Naive thymus-derived CD4-positive, alpha-beta T cell (primary cell): Measurements from ENCODE around the gene SNAPC5. TPM values are rescaled to one million over a fixed set of nuclear protein-coding genes. Genes with fewer than 3 reads are reported as not detected.

Experiments
- ATAC-seq: fragments of 150-1000 bp; cut with Tn5 transposase; 2 replicates; pipeline ENCODE4 v1.10.0; 2021; ENCODE audit warnings: mild to moderate bottlenecking, moderate library complexity
- CTCF ChIA-PET: fragments of 350-600 bp; sonication (Branson Sonifier 250); formaldehyde crosslinking; loops from one replicate; lab custom pipeline; 2021; ENCODE audit warnings: antibody characterized with exemption; lab: Charles Lee
- POLR2A ChIA-PET: fragments of 350-600 bp; sonication (Branson Sonifier 250); formaldehyde crosslinking; loops from one replicate; lab custom pipeline; 2021; ENCODE audit warnings: antibody characterized with exemption, inconsistent platforms; lab: Charles Lee
- DNase-seq, 9 donors: peaks; one replicate each; pipeline versions ENCODE4 v3.0.0 to v3.0.0-alpha.2; 2020 to 2022; ENCODE audit warnings: mixed read lengths in 1 of 9
- H3K27ac ChIP-seq: one replicate; pipeline ENCODE4 v1.7.0; 2013; ENCODE audit warnings: mild to moderate bottlenecking, low read depth, low read length, moderate library complexity
- H3K27me3 ChIP-seq, 2 donors: one replicate each; pipeline ENCODE4 v1.7.0; 2013; ENCODE audit warnings: low read length in 2 of 2, mild to moderate bottlenecking in 2 of 2, moderate library complexity in 2 of 2; ENCODE audit not compliant: control insufficient read depth in 2 of 2, insufficient read depth in 2 of 2
- H3K36me3 ChIP-seq, 3 experiments: 1 replicate in 2 of 3; 2 replicates in 1 of 3; pipeline ENCODE4 v1.7.0; 2013; ENCODE audit warnings: low read length in 3 of 3, mild to moderate bottlenecking in 3 of 3, moderate library complexity in 1 of 3; ENCODE audit not compliant: insufficient read depth in 3 of 3, control insufficient read depth in 2 of 3
- H3K4me1 ChIP-seq, 2 donors: one replicate each; pipeline ENCODE4 v1.7.0; 2013; ENCODE audit warnings: low read length in 2 of 2, mild to moderate bottlenecking in 2 of 2, moderate library complexity in 1 of 2; ENCODE audit not compliant: control insufficient read depth in 2 of 2, insufficient read depth in 2 of 2
- H3K4me3 ChIP-seq: 2 replicates; pipeline ENCODE4 v1.7.0; 2013; ENCODE audit warnings: mild to moderate bottlenecking, low read length
- H3K9me3 ChIP-seq, 3 experiments: 1 replicate in 2 of 3; 2 replicates in 1 of 3; pipeline ENCODE4 v1.7.0; 2013; ENCODE audit warnings: low read length in 3 of 3; ENCODE audit not compliant: control insufficient read depth in 2 of 3
- H3K27ac Mint-ChIP-seq, 9 donors: one replicate each; pipeline ENCODE4 v1.8.0; 2020 to 2022; ENCODE audit warnings: mixed read lengths in 9 of 9, mild to moderate bottlenecking in 8 of 9, moderate library complexity in 5 of 9, inconsistent platforms in 2 of 9
- H3K27me3 Mint-ChIP-seq, 5 donors: one replicate each; pipeline ENCODE4 v1.8.0; 2021 to 2022; ENCODE audit warnings: mixed read lengths in 5 of 5, mild to moderate bottlenecking in 1 of 5
- H3K36me3 Mint-ChIP-seq, 5 donors: one replicate each; pipeline ENCODE4 v1.8.0; 2020 to 2022; ENCODE audit warnings: mixed read lengths in 5 of 5, mild to moderate bottlenecking in 3 of 5, inconsistent platforms in 1 of 5
- H3K4me1 Mint-ChIP-seq, 7 donors: one replicate each; pipeline ENCODE4 v1.8.0; 2020 to 2022; ENCODE audit warnings: mixed read lengths in 7 of 7, mild to moderate bottlenecking in 3 of 7, inconsistent platforms in 1 of 7
- H3K4me3 Mint-ChIP-seq, 10 donors: one replicate each; pipeline ENCODE4 v1.8.0; 2020 to 2022; ENCODE audit warnings: mild to moderate bottlenecking in 10 of 10, mixed read lengths in 10 of 10, moderate library complexity in 6 of 10, inconsistent platforms in 2 of 10
- H3K9me3 Mint-ChIP-seq, 11 donors: one replicate each; pipeline ENCODE4 v1.8.0; 2020 to 2022; ENCODE audit warnings: mixed read lengths in 11 of 11, mild to moderate bottlenecking in 4 of 11, inconsistent platforms in 1 of 11, moderate library complexity in 1 of 11
- intact Hi-C, 2 donors: fragments of 100-400 bp; cut with micrococcal nuclease; formaldehyde crosslinking; loops; one replicate each; pipeline ENCODE4 v1.15.1; 2023
- polyA plus RNA-seq, 2 donors: library from polyadenylated mRNA; unstranded; fragments of 300-500 nt; fragmentation: Illumina TruSeq; gene quantifications; one replicate each; pipeline ENCODE4 v1.2.3, GENCODE V29; 2021
- total RNA-seq, 6 experiments: library from RNA in 5 of 6; stranded (reverse) in 5 of 6; gene quantifications; 1 replicate in 5 of 6; 2 replicates in 1 of 6; pipeline ENCODE4 v1.2.3 and lab custom pipeline; 2021 to 2026

SNAPC5 gene
- total and polyA plus RNA-seq, 7 experiments from 2014 or later, result 20.4 to 77.6 (median 34.8) TPM

DNA sequence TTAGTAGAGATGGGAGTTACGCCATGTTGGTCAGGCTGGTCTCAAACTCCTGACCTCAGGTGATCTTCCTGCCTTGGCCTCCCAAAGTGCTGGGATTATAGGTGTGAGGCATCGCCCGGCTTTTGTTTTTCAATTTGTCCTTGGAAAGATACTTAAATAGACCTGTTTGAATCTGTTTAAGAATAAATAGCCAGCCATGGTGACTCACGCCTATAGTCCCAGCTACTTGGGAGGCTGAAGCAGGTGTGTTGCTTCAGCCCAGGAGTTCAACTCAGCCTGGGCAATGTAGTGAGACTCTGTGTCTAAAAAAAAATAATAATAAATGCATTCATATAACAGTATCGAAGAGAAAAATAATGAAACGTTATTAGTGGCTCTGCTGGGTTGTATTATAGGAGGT is 17.3 kb downstream of the SNAPC5 start:
- ATAC-seq, result no peak
- intact Hi-C loops, result no loop called here
- no peaks in the 10 kb centered on the region for H3K4me1 ChIP-seq
- no peak overlapping the region for H3K4me3 ChIP-seq
- Mint-ChIP-seq H3K27ac (peak overlapping the region in 6 of 9 donors; percentile 4 to 38 (median 14)), H3K9me3 (no peaks in the 10 kb centered on the region), H3K4me1 (peaks cover 7 to 26% (median 15%) of the 10 kb centered on the region in 7 donors), H3K36me3 (peaks cover 8 to 39% (median 31%) of the 10 kb centered on the region in 5 donors), H3K27me3 (no peaks in the 10 kb centered on the region), H3K4me3 (no peak overlapping the region)
- H3K27me3 ChIP-seq, result no peaks in the 10 kb centered on the region
- peaks cover 0 to 44% (median 0%) of the 10 kb centered on the region in 3 experiments for H3K36me3 ChIP-seq
- POLR2A ChIA-PET, result interaction anchor here (1.1 kb wide), 1 partner anchor 12 kb away, joined by 4 read pairs; no protein-coding TSS in a partner anchor
- H3K27ac ChIP-seq, result no peak overlapping the region
- DNase-seq, result no peak
- CTCF ChIA-PET, result no interaction called here
- H3K9me3 ChIP-seq, result no peaks in the 10 kb centered on the region

DNA sequence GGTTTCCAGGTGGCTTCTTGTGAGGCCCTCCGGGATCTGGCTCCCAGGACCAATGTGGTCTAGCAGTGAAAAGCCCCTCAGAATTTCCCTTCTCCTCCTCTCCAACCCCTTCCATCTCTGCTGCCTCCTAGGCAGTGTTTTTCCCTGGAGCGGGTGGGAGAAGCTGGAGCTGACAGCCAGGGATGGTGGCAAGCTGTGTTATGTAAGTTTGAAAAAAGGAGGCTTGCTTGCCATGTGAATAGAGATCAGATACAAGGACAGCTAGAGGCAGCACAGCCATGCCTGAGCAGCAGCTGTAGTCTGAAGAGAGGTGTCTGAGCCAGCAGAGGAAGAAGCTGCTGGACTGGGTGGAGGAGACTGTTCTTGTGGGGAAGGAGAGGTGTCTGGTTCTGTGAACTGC is 20.6 kb downstream of the SNAPC5 start:
- DNase-seq, result no peak
- Mint-ChIP-seq H3K9me3 (no peaks in the 10 kb centered on the region), H3K36me3 (peaks cover 0 to 21% (median 20%) of the 10 kb centered on the region in 5 donors), H3K4me3 (no peak overlapping the region), H3K27me3 (no peaks in the 10 kb centered on the region), H3K27ac (peak overlapping the region in 8 of 9 donors; percentile 25 to 91 (median 83)), H3K4me1 (peaks cover 13 to 42% (median 31%) of the 10 kb centered on the region in 7 donors)
- ATAC-seq, result no peak
- no peak overlapping the region for H3K4me3 ChIP-seq
- no peak overlapping the region for H3K27ac ChIP-seq
- peaks cover 7 to 9% of the 10 kb centered on the region in 2 donors for H3K4me1 ChIP-seq
- peaks cover 0 to 15% (median 0%) of the 10 kb centered on the region in 3 experiments for H3K36me3 ChIP-seq
- ChIA-PET CTCF (no interaction called here), POLR2A (no interaction called here)
- no peaks in the 10 kb centered on the region for H3K27me3 ChIP-seq
- intact Hi-C loops, result no loop called here
- H3K9me3 ChIP-seq, result no peaks in the 10 kb centered on the region

DNA sequence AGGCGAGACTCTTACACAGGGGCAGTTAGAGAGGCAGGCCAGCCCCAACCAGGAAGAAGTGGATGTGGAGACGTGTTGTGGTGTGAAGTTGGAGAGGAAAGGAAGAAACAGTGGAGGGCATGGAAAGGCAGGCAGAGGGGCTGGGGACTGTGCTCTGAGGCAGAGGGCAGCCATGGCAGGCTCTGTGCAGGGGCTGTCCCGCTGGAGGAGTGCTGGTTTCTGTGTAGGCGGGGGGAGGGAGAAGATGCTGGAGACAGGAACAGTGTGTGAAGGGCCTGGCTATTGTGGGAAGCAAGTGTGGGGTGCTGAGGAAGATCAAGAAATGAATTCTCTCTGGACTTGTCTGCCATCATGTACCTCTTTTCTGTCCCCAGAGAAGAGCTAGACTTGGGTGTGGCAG is 21.0 kb downstream of the SNAPC5 start:
- CTCF ChIA-PET, result no interaction called here
- no peak for ATAC-seq
- peaks cover 0 to 11% (median 0%) of the 10 kb centered on the region in 3 experiments for H3K36me3 ChIP-seq

DNA sequence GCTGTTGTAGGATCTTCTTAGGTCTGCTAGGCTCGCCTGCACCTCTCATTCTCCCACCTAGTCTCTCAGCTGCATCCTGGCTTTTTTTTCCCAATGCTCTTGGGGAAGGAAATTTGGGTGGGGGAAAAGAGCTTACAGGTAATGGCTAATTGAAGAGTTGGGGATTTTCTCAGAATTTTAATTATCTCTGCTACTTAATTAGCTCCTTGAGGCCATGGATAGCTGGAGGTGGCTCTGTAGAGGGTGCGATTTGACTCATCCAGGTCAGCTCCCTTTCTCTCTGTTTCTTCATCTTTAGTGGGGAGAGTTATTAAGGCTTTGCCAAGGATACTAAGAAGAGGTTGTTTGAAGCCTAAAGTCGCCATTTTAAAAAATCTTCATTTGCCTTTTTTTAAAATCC is 22.6 kb downstream of the SNAPC5 start:
- H3K4me3 Mint-ChIP-seq, result no peak overlapping the region
- Histone ChIP-seq H3K9me3 (no peaks in the 10 kb centered on the region), H3K4me3 (no peak overlapping the region), H3K27ac (no peak overlapping the region), H3K27me3 (no peaks in the 10 kb centered on the region), H3K4me1 (peaks cover 17 to 19% of the 10 kb centered on the region in 2 donors), H3K36me3 (no peaks in the 10 kb centered on the region)
- H3K36me3 Mint-ChIP-seq, result peaks cover 0 to 7% (median 5%) of the 10 kb centered on the region in 5 donors
- intact Hi-C loops, result loop anchor here in 1 of 2 donors (5.0 kb wide), 1 partner anchor 73 kb away; no protein-coding TSS in a partner anchor
- H3K9me3 Mint-ChIP-seq, result no peaks in the 10 kb centered on the region
- H3K4me1 Mint-ChIP-seq, result peaks cover 24 to 60% (median 49%) of the 10 kb centered on the region in 7 donors
- DNase-seq, result no peak
- peak overlapping the region in 8 of 9 donors; percentile 10 to 91 (median 80) for H3K27ac Mint-ChIP-seq
- no peaks in the 10 kb centered on the region for H3K27me3 Mint-ChIP-seq
- ChIA-PET CTCF (interaction anchor here (0.7 to 1.8 kb wide), 2 partner anchors 22 to 86 kb away, joined by 3 to 4 read pairs; partner anchors contain the start of gene SNAPC5), POLR2A (interaction anchor here (1.3 kb wide), 1 partner anchor 29 kb away, joined by 5 read pairs; no protein-coding TSS in a partner anchor)
- no peak for ATAC-seq

More for the DNA sequence above, 21.0 kb downstream of the SNAPC5 start:
- Histone ChIP-seq H3K4me1 (peaks cover 9 to 10% of the 10 kb centered on the region in 2 donors), H3K4me3 (no peak overlapping the region), H3K9me3 (no peaks in the 10 kb centered on the region), H3K27ac (no peak overlapping the region), H3K27me3 (no peaks in the 10 kb centered on the region)
- no peak overlapping the region for H3K4me3 Mint-ChIP-seq
- POLR2A ChIA-PET, result interaction anchor here (0.5 kb wide), 1 partner anchor 12 kb away, joined by 3 read pairs; no protein-coding TSS in a partner anchor
- intact Hi-C loops, result no loop called here
- peaks cover 0 to 16% (median 15%) of the 10 kb centered on the region in 5 donors for H3K36me3 Mint-ChIP-seq
- H3K27ac Mint-ChIP-seq, result peak overlapping the region; percentile 4 to 91 (median 74)
- H3K9me3 Mint-ChIP-seq, result no peaks in the 10 kb centered on the region
- no peak for DNase-seq
- peaks cover 14 to 47% (median 36%) of the 10 kb centered on the region in 7 donors for H3K4me1 Mint-ChIP-seq
- H3K27me3 Mint-ChIP-seq, result no peaks in the 10 kb centered on the region

DNA sequence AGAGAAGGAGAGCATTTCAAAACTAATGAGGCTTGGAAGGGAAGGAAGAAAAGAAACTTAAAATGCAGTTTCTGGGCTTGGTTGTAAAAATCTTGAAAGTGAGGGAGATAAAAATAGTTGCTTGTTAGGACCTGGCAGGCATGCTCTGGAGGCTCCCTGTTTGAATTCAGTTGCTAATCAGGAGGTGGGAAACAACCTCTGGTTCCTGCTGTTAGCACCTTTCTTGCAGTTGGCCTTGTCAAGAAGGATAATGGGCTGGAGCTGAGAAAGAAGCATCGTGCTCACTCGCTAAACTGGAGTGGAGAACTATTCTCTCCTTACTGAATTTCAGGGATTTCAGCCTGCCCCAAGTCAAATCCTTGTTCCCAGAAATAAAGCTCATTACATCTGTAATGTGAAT is 23.4 kb downstream of the SNAPC5 start:
- Mint-ChIP-seq H3K4me3 (no peak overlapping the region), H3K36me3 (peaks cover 0 to 6% (median 4%) of the 10 kb centered on the region in 5 donors), H3K27me3 (no peaks in the 10 kb centered on the region), H3K9me3 (no peaks in the 10 kb centered on the region), H3K27ac (peak overlapping the region; percentile 25 to 99 (median 74)), H3K4me1 (peaks cover 28 to 62% (median 52%) of the 10 kb centered on the region in 7 donors)
- no peak overlapping the region for H3K4me3 ChIP-seq
- H3K36me3 ChIP-seq, result no peaks in the 10 kb centered on the region
- no peaks in the 10 kb centered on the region for H3K27me3 ChIP-seq
- ATAC-seq (no peak), DNase-seq (no peak)
- intact Hi-C loops, result loop anchor here in 1 of 2 donors (5.0 kb wide), 1 partner anchor 72 kb away; no protein-coding TSS in a partner anchor
- peaks cover 20 to 21% of the 10 kb centered on the region in 2 donors for H3K4me1 ChIP-seq
- peak overlapping the region; percentile 45 for H3K27ac ChIP-seq
- ChIA-PET CTCF (no interaction called here), POLR2A (interaction anchor here (0.7 to 1.3 kb wide), 2 partner anchors 30 to 124 kb away, joined by 3 to 5 read pairs; no protein-coding TSS in a partner anchor)
- no peaks in the 10 kb centered on the region for H3K9me3 ChIP-seq

DNA sequence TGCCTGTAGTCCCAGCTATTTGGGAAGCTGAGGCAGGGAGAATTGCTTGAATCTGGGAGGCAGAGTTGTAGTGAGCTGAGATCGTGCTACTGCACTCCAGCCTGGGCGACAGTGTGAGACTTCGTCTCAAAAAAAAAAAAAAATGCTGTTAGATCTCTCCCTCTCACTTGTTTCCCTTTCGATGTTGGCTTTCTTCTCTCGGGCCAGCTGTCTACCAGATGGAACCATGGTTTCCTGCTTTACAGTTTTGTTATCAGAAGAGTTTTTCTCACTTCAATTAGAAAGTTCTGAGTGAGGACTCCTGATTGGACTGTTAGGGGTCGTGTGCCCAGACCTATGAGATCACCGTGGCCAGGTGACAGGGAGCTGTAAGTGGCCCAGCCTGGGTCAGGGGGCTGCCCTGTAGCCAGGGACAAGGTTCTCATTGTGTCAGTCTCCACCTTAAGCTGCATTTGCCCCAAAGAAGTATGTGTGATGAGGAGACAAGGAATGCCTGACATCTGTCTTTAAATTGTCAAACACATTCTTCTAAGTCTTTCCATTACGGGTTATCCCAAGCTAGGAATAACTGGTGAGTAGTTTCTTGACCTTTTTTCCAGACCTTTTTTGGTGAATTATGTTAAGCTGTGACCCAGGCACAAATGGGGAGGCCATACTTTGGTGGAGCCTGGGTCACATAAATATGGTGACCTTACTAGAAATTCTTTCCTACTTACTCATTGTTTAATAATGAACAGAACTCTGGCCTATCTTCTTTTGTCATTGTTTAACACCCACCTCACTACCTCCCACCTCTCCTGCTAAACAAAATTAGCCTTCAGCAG is 25.2 kb downstream of the SNAPC5 start:
- Mint-ChIP-seq H3K27ac (peak overlapping the region; percentile 86 to 99 (median 95)), H3K4me3 (peak overlapping the region; percentile 64 to 94 (median 82)), H3K9me3 (no peaks in the 10 kb centered on the region), H3K4me1 (peaks cover 26 to 62% (median 57%) of the 10 kb centered on the region in 7 donors), H3K27me3 (no peaks in the 10 kb centered on the region), H3K36me3 (peaks cover 0 to 8% (median 4%) of the 10 kb centered on the region in 5 donors)
- Histone ChIP-seq H3K27ac (peak overlapping the region; percentile 45), H3K27me3 (no peaks in the 10 kb centered on the region), H3K36me3 (no peaks in the 10 kb centered on the region), H3K4me3 (peak overlapping the region; percentile 22), H3K4me1 (peaks cover 20 to 21% of the 10 kb centered on the region in 2 donors), H3K9me3 (no peaks in the 10 kb centered on the region)
- ATAC-seq (peak; percentile 95), DNase-seq (peak; percentile 17 to 83 (median 79))
- intact Hi-C loops, result loop anchor here (1.0 to 5.0 kb wide), 4 partner anchors 24 to 86 kb away; partner anchors contain the start of genes MAP2K1 (in 2 of the 2) and SNAPC5 (in 2 of the 2)
- POLR2A ChIA-PET, result interaction anchor here (0.8 to 2.6 kb wide), 9 partner anchors 25 to 181 kb away, joined by 3 to 9 read pairs (median 3); partner anchors contain the start of genes RPL4, SNAPC5, TIPIN and ZWILCH
- CTCF ChIA-PET, result interaction anchor here (0.7 to 1.8 kb wide), 4 partner anchors 25 to 86 kb away, joined by 3 to 7 read pairs (median 4); partner anchors contain the start of genes MAP2K1 and SNAPC5
